Subcutaneous abdominal adipose tissue (tissue), 5 donors: Measurements from ENCODE around the gene HDAC9.

Experiments used
- H3K27ac ChIP-seq: one replicate; pipeline ENCODE4 v1.7.0; 2013; ENCODE audit warnings: low read depth, mild to moderate bottlenecking, inconsistent platforms, low read length, moderate library complexity
- H3K27me3 ChIP-seq, 5 donors: one replicate each; pipeline ENCODE4 v1.7.0; 2013; ENCODE audit warnings: low read length in 5 of 5, inconsistent platforms in 1 of 5; ENCODE audit not compliant: control insufficient read depth in 5 of 5, insufficient read depth in 4 of 5
- H3K36me3 ChIP-seq, 5 donors: one replicate each; pipeline ENCODE4 v1.7.0; 2013; ENCODE audit warnings: low read length in 5 of 5; ENCODE audit not compliant: control insufficient read depth in 5 of 5, insufficient read depth in 5 of 5
- H3K4me1 ChIP-seq, 5 donors: one replicate each; pipeline ENCODE4 v1.7.0; 2013; ENCODE audit warnings: low read length in 5 of 5, mild to moderate bottlenecking in 3 of 5, moderate library complexity in 1 of 5; ENCODE audit not compliant: control insufficient read depth in 5 of 5, insufficient read depth in 5 of 5
- H3K4me3 ChIP-seq, 5 donors: one replicate each; pipeline ENCODE4 v1.7.0; 2013; ENCODE audit warnings: low read length in 5 of 5, low read depth in 1 of 5
- H3K9ac ChIP-seq, 5 donors: one replicate each; pipeline ENCODE4 v1.7.0; 2013; ENCODE audit warnings: low read length in 5 of 5, mild to moderate bottlenecking in 4 of 5, moderate library complexity in 3 of 5
- H3K9me3 ChIP-seq, 5 donors: one replicate each; pipeline ENCODE4 v1.7.0; 2013; ENCODE audit warnings: low read length in 5 of 5; ENCODE audit not compliant: control insufficient read depth in 5 of 5
- donor health status: healthy.
- donor health status: healthy.
- donor health status: healthy.
- donor health status: healthy.
- donor health status: healthy.

The HDAC9 gene

DNA sequence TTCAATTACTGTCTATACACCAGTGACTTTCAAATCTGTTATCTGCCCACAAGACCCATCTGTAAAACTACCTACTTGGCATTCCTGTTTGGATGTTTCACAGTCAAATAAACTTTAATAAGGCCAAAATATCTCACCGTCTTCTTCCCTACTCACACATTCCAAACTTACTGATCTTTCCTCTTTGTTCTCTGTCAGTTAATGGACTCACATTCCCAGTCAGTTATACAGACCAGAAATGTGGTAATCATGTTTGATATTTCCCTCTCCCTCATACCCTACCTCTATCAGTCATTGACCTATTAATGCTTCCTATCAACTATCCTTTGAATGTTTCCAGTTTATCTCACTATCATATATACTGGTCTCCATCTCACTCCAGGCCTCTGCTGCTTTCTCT, 28.5 kb upstream of the HDAC9 start:
- H3K36me3 ChIP-seq: no peaks in the 10 kb centered on the region
- H3K27ac ChIP-seq: no peak overlapping the region
- no peak overlapping the region for H3K4me3 ChIP-seq
- no peak overlapping the region for H3K9ac ChIP-seq
- no peaks in the 10 kb centered on the region for H3K9me3 ChIP-seq
- H3K4me1 ChIP-seq: no peaks in the 10 kb centered on the region
- no peaks in the 10 kb centered on the region for H3K27me3 ChIP-seq

DNA sequence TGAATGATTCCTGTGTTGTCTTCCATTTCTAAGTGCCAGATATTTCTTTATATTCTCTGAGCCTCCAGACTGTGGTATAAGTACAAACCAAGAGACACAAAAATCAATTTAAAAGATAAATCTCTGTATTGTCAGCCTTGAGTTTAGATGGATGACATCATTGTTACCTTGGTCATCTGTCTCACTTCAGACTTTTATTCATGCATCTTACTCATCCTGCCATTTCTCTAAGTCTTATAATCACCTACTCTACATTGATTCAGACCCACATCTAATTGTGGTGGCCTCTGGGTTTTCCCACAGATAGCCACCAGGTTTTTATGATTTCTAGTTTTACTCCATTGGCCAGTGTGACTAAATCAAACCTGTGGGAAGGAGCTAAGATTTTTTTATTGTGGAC, 26.8 kb upstream of the HDAC9 start:
- Histone ChIP-seq H3K27ac (no peak overlapping the region), H3K4me1 (no peaks in the 10 kb centered on the region), H3K4me3 (no peak overlapping the region), H3K27me3 (no peaks in the 10 kb centered on the region), H3K36me3 (no peaks in the 10 kb centered on the region), H3K9ac (no peak overlapping the region), H3K9me3 (no peaks in the 10 kb centered on the region)

DNA sequence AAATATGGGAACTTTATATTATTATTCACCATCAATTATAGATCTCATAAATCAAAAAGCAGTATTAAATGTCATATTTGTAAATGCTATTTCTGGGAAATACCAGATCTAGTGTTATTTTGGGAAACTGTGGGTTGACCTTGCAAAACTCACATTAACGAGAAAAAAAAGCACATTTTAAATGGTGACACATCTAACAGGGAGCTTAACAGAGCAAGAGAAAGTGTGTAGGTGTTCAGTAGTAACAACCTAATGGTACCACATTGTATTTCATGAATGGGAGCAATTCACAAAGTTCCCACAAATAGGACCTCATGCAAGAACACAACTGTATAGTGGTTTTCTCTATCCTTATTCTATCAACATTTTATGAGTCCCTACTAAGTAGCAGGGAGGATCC, 26.2 kb upstream of the HDAC9 start:
- H3K4me1 ChIP-seq: no peaks in the 10 kb centered on the region
- no peaks in the 10 kb centered on the region for H3K36me3 ChIP-seq
- H3K9me3 ChIP-seq: no peaks in the 10 kb centered on the region
- H3K27me3 ChIP-seq: no peaks in the 10 kb centered on the region
- no peak overlapping the region for H3K9ac ChIP-seq
- H3K27ac ChIP-seq: no peak overlapping the region
- H3K4me3 ChIP-seq: no peak overlapping the region

DNA sequence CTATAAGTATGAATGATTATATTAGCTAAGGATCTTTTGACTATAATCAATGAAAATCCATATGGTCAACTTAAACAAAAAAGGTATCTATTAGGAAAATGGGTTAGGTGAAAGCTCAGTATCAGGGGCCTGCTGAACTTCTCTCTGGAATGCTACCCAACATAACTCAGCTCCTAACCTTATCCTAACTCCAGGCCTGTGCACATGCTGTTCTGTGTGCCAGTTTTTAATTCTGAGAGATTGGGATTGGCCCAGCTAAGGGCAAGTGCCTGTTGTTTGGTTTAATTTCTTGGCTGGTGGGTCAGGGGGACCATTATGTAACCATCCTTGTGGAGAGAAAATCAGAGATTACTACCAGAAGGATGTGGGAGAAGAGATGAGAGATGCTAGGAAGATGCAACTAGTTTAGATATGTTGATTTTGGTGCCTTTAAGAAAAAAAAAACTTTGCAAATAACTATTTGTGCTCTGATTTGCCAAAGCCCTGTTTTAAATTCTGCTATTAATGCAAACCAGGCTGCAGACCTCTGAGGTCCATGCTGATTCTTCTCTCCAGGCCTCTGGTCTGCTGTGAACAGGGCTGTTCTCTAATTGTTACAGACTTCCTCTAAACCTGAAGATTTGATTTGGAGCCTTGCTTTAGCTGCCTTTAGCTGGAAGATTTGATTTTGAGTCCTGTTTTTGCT, 23.9 kb upstream of the HDAC9 start:
- Histone ChIP-seq H3K27me3 (no peaks in the 10 kb centered on the region), H3K4me1 (no peaks in the 10 kb centered on the region), H3K9ac (no peak overlapping the region), H3K36me3 (no peaks in the 10 kb centered on the region), H3K27ac (no peak overlapping the region), H3K9me3 (no peaks in the 10 kb centered on the region), H3K4me3 (no peak overlapping the region)

DNA sequence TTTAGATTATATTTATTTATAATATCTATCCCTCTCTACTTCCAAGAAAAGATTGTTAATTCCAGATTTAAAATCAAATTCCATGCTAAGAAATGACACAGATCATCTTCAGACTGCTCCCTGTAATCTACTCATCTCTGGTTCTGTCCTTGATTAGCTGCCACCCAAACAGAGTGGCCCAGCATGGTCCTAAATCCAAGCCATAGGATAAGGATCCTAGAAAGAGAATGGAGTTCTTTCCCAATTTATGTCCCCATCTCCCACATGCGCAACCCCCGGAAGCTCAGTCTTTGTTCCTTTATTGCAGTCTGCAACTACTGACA, 23.4 kb upstream of the HDAC9 start:
- no peaks in the 10 kb centered on the region for H3K9me3 ChIP-seq
- no peaks in the 10 kb centered on the region for H3K36me3 ChIP-seq
- no peaks in the 10 kb centered on the region for H3K27me3 ChIP-seq
- no peak overlapping the region for H3K4me3 ChIP-seq
- H3K9ac ChIP-seq: no peak overlapping the region
- H3K27ac ChIP-seq: no peak overlapping the region
- no peaks in the 10 kb centered on the region for H3K4me1 ChIP-seq

DNA sequence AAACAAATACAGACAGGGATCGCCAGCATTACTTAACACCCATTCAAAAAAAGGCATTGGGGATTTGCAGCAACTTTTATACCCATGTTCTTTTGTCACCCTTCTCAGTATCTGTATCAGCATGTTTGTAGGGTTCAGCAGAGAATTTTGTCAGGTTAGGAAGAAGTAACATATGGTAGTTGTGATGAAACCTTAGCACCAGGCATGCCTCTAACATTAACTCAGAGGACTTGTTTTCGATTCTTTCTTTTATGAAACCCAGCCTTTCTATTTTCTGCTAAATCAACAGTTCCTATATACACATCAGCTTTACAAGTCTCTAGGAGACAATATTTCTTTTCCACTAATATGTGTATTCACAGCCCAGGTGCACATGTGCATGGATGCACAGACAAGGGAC, 22.4 kb upstream of the HDAC9 start:
- Histone ChIP-seq H3K4me3 (no peak overlapping the region), H3K36me3 (no peaks in the 10 kb centered on the region), H3K9me3 (no peaks in the 10 kb centered on the region), H3K27me3 (no peaks in the 10 kb centered on the region), H3K27ac (no peak overlapping the region), H3K4me1 (no peaks in the 10 kb centered on the region), H3K9ac (no peak overlapping the region)

DNA sequence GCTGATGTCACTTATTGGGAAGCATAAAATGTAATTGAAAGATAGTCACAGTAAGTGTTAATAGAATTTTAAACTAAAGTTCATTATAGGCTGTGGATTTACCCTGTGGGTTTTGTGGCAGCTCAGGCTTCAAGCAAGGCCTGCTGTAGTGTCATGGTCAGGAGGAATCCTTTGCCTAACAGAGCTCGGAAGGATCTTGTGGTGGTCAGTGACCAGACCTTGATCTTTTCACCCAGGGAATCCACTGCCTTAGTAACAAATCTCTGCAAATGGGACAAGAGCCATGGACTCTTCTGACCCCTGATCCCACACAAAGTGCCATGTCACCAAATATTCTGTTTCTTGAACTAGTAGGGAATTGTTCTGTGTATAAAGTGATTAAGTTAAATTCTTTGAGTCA, 20.6 kb upstream of the HDAC9 start:
- H3K9me3 ChIP-seq: no peaks in the 10 kb centered on the region
- H3K4me3 ChIP-seq: no peak overlapping the region
- H3K27ac ChIP-seq: no peak overlapping the region
- H3K36me3 ChIP-seq: no peaks in the 10 kb centered on the region
- no peaks in the 10 kb centered on the region for H3K27me3 ChIP-seq
- H3K9ac ChIP-seq: no peak overlapping the region
- peaks cover 0 to 1% (median under 1%) of the 10 kb centered on the region in 5 donors for H3K4me1 ChIP-seq

DNA sequence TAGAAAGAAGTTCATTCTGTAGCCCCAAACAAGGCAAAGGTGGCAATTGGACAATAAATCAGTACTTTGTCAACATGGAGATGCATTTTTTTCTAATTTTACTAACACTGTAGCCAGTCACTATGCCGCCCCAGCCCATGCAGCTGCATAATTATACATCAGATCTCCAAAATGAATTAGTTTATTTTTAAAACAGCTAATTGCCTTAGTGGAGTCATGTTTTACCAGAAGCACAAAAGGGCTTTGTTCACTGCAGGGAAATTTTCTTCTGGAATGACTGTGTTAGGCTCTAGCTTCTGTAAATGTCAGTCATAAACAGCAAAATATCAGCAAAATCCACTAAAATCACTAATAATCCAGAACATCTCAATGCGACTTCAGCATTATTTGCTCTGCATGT, 20.1 kb upstream of the HDAC9 start:
- Histone ChIP-seq H3K27ac (no peak overlapping the region), H3K4me3 (no peak overlapping the region), H3K36me3 (no peaks in the 10 kb centered on the region), H3K9me3 (no peaks in the 10 kb centered on the region), H3K27me3 (no peaks in the 10 kb centered on the region), H3K9ac (no peak overlapping the region), H3K4me1 (peaks cover 0 to 6% (median 6%) of the 10 kb centered on the region in 5 donors)

DNA sequence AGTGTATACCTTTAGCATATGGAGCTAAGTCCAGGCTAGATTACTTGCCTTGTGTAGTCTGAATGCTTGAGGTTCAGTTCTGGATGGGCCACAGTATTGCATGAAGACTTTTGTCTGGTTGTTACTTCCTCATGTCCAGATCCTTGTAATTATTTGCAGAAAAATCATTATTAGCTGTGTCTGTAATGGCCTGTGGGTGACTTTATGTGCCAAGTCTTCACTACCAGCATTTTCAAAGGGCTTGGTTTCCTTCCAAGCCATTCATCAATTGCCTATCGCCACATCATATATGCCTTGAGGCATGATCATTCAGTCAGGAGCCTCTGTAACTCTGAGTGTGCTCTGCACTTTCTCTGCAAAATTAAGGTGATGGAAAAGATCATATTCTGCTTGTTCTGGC, 13.8 kb upstream of the HDAC9 start:
- no peaks in the 10 kb centered on the region for H3K27me3 ChIP-seq

DNA sequence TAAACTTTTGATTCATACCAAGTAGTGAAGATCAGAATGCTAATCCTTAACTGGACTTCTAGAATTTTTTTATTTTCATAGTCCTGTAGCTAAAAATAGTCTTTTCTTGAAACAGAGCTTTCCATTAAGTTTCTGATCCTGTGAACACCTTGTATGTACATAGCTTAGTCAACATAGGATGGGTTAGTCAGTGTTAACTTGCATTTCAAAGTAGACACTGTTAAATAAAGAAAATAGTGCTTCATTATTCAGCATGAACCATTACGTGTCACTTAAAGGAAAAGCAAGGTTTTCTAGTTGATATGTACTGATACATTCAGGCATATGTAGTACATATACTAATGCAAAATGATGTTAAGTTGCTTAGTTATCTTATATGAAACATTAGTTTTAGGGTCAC, 7.5 kb upstream of the HDAC9 start:
- Histone ChIP-seq H3K36me3 (no peaks in the 10 kb centered on the region), H3K9ac (no peak overlapping the region), H3K4me3 (no peak overlapping the region), H3K27ac (no peak overlapping the region), H3K27me3 (no peaks in the 10 kb centered on the region), H3K9me3 (no peaks in the 10 kb centered on the region), H3K4me1 (peaks cover 0 to 14% (median 0%) of the 10 kb centered on the region in 5 donors)

More for the DNA sequence above, 13.8 kb upstream of the HDAC9 start:
- H3K9ac ChIP-seq: no peak overlapping the region
- no peak overlapping the region for H3K4me3 ChIP-seq
- H3K4me1 ChIP-seq: peaks cover 0 to 8% (median 6%) of the 10 kb centered on the region in 5 donors
- no peak overlapping the region for H3K27ac ChIP-seq
- no peaks in the 10 kb centered on the region for H3K9me3 ChIP-seq
- no peaks in the 10 kb centered on the region for H3K36me3 ChIP-seq

DNA sequence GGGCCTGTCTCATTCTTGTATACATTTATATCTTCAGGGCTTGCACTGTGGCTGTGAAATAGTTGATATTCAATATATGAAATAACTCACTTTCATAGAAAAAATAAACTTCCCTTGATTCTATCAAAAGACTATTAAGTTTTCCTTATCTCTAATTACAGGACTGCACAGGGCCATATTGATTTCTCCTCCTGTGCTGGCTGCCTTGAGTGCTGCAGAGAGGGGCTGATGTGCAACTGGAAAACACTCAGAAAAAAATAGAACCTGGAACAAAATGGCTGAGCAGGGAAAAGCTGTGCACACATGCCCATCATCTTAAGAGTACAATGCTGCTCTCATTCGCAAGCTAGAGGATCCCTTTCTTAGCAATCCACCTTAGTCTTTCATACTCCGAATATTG, 5.9 kb upstream of the HDAC9 start:
- H3K36me3 ChIP-seq: no peaks in the 10 kb centered on the region
- H3K4me3 ChIP-seq: no peak overlapping the region
- H3K9ac ChIP-seq: no peak overlapping the region
- H3K27me3 ChIP-seq: no peaks in the 10 kb centered on the region
- H3K27ac ChIP-seq: no peak overlapping the region
- H3K9me3 ChIP-seq: no peaks in the 10 kb centered on the region
- H3K4me1 ChIP-seq: peaks cover 0 to 14% (median 0%) of the 10 kb centered on the region in 5 donors
